ENCODE measurements around the gene CHD9.
A peak's percentile ranks its signal among the peaks of the same experiment; 100 is the strongest.

CHD9 gene

DNA sequence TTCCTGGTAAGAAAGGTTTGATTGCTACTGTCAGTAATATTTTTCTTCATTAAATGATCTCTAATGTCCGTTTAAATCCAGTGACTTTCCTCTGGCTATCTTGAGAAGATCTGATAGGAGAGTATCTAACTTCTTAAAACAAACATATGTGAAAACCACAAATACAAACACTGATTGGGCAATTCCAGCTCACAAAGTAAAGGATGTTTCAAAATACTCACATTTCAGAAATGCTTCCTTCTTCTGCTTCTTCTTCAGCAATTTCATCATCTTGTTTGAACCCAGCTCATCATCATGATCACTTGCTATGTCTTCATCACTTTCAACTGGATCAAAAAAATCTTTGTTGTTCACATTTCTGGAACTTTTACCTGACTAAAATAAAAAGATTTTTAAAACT, 315.1 kb downstream of the CHD9 start:
- no peak for DNase-seq (ENCODE audit: low spot score)

DNA sequence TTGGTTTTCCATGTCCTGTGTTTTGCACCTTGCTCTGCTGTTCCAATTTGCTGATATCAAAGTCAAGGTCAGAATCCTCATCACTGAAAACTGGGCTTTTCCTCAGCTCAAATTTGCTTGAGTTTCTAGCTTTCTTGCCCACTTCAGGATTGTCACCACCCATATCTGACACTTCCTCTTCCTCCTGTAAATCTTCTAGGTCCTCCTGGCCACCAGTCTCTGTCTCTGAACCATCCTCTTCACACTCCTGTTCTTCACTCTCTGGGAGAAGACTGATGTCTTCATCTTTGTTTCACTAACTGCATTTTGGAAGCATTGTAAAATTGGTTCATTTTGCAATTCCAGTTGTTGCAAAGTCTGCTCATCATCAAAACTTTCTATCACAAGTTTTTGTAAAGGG, 316.0 kb downstream of the CHD9 start:
- no peak for DNase-seq (ENCODE audit: low spot score)

DNA sequence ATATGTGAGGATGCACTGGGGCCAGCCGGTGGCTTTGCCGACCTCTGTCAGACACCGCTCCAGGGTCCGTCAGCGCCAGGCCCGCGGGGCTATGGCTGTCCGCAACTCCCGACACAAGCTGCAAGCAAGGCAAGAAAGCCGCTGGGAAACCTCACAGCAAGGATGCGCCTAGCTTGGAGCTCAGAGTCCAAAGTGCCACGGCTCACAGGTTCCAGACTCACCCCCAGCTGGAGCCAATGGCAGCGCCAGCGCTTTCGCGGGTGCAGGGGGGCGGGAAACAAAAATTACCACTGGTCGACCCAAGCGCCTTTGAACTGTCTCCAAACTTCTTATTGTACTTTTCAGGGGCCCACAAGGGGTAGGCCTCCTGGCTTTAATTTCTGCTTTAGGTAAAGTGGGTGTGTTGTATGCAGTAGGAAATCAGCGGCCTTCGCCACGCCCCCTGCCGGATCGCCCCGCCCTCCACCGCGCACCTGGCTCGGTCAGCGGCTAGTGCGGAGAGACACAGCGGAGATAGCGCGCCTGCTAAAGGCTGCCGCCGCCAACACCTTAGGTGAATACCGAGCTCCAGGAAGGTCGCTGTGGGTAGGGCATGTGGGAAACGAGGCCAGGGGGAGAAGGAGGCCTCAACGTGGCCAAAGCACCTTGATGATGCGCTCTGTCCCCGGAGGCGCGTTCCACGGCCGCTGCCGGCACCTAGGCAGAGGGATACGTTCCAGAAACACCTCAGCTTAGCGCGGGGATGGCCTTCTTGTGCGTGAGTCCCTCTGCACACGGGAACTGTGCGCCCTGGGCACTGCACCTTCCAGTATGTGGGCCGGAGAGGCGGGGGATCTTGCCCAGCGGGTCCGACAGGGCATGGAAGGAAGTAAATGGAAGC, 318.4 kb downstream of the CHD9 start:
- DNase-seq (ENCODE audit: low spot score): peak; percentile 52

DNA sequence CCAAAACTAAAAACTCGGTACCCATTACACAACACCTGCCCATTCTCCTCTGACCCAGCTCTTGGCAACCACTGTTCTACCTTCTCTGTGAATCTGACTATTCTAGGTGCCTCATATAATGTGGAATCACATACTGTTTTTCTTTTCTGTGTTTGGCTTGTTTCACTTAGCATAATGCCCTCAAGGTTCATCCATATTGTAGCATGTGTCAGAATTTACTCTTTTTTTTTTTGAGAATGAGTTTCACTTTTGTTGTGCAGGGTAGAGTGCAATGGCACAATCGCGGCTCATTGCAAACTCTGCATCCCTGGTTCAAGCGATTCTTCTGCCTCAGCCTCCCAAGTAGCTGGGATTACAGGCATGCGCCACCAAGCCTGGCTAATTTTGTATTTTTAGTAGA, 320.0 kb downstream of the CHD9 start:
- DNase-seq (ENCODE audit: low spot score): no peak

DNA sequence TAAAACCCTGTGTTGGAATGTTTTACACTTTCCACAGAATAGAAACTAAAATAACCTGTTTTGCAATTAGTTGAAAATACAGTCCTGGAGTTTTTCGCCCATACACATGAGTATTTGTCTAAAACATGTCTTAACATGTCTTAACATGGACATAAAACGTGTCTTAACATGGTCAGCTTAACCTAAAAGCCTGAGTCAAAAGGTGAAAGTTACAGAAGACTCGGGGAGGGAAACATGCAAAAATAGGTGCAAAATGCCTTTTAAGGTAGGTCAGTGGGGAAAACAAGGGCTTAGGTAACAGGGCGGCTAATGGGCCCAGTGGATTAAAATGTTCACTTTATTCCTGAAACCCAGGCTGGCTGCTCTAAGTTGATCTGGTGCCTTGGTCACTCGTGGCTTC, 323.3 kb downstream of the CHD9 start:
- no peak for DNase-seq (ENCODE audit: low spot score)
